MCF 10A (cell line): Measurements from ENCODE around the gene ZNF148. TPM values are rescaled to one million over a fixed set of nuclear protein-coding genes. Genes with fewer than 3 reads are reported as not detected.

ENCODE experiments used
- BruUV-seq: library from RNA; stranded (reverse); fragments of 400-500 nt; replicated peaks from 2 replicates; lab custom pipeline; 2021; lab: Mats Ljungman, UMichigan
- CTCF ChIA-PET: fragments of 300-600 bp; sonication (Branson Sonifier 250); formaldehyde crosslinking; extraction: SDS; loops from one replicate; lab custom pipeline; 2021; ENCODE audit warnings: antibody characterized with exemption, inconsistent platforms; lab: Yijun Ruan, JAX
- POLR2A ChIA-PET: fragments of 300-600, 350-650 bp; sonication (Branson Sonifier 250); formaldehyde crosslinking; extraction: SDS; loops from one replicate; lab custom pipeline; 2020; ENCODE audit warnings: antibody characterized with exemption, inconsistent platforms; lab: Yijun Ruan, JAX
- DNase-seq: peaks from one replicate; pipeline ENCODE4 v3.0.0-alpha.2; 2018; ENCODE audit not compliant: unreplicated experiment
- H3K27ac Mint-ChIP-seq: one replicate; pipeline ENCODE4 v1.8.0; 2022; ENCODE audit warnings: mild to moderate bottlenecking, low read depth, mixed read lengths; ENCODE audit not compliant: unreplicated experiment
- H3K27me3 Mint-ChIP-seq: one replicate; pipeline ENCODE4 v1.8.0; 2022; ENCODE audit warnings: mixed read lengths; ENCODE audit not compliant: insufficient read depth, unreplicated experiment
- H3K36me3 Mint-ChIP-seq: one replicate; pipeline ENCODE4 v1.8.0; 2022; ENCODE audit warnings: mild to moderate bottlenecking, moderate library complexity, mixed read lengths; ENCODE audit not compliant: insufficient read depth, unreplicated experiment
- H3K4me1 Mint-ChIP-seq: one replicate; pipeline ENCODE4 v1.8.0; 2022; ENCODE audit warnings: mixed read lengths; ENCODE audit not compliant: insufficient read depth, unreplicated experiment
- H3K4me3 Mint-ChIP-seq: one replicate; pipeline ENCODE4 v1.8.0; 2022; ENCODE audit warnings: mild to moderate bottlenecking, moderate library complexity, mixed read lengths; ENCODE audit not compliant: unreplicated experiment
- H3K9me3 Mint-ChIP-seq: one replicate; pipeline ENCODE4 v1.8.0; 2022; ENCODE audit warnings: mixed read lengths; ENCODE audit not compliant: unreplicated experiment
- intact Hi-C: fragments of 100-400 bp; cut with micrococcal nuclease; formaldehyde crosslinking; loops from 2 replicates; pipeline ENCODE4 v1.14.1; 2022
- total RNA-seq: library from RNA; stranded (reverse); gene quantifications from 2 replicates; pipeline ENCODE4 v1.2.3, GENCODE V29; 2022
- TF ChIP-seq, protein P1 (sequence below): fragments of 200-600 bp; IDR thresholded peaks from one replicate; pipeline ENCODE4 v1.8.0; 2022; ENCODE audit warnings: antibody characterized with exemption, mild to moderate bottlenecking; ENCODE audit not compliant: unreplicated experiment

The ZNF148 gene
- total RNA-seq, 1 experiment from 2014 or later = 35.2 TPM

DNA sequence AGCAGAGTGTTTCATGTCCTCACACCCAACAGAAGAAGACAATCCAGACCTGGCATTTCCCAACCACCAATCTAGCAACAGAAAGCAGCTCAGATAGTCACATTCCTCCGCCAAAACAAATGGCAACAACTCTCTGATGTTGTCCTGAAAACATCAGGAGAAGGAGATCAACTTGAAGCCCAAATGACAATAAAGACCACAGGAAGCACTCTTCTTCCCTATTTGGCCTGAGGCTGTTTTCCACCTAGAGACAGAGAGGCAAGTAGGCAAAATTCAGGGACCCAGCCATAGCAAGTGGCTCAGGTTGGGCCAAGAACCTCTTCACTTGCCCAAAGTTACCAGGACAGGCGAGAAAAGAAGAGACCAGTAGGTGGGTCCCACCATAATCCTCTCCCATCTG lies 35.0 kb downstream of the ZNF148 start:
- peaks cover 1% of the 10 kb centered on the region for H3K4me1 Mint-ChIP-seq
- no peak overlapping the region for H3K27ac Mint-ChIP-seq

GRCh38 chr3:125337506-125337905 lies 37.6 kb downstream of the ZNF148 start:
- no TSS peak for BruUV-seq
- TF ChIP-seq, protein P1, sequence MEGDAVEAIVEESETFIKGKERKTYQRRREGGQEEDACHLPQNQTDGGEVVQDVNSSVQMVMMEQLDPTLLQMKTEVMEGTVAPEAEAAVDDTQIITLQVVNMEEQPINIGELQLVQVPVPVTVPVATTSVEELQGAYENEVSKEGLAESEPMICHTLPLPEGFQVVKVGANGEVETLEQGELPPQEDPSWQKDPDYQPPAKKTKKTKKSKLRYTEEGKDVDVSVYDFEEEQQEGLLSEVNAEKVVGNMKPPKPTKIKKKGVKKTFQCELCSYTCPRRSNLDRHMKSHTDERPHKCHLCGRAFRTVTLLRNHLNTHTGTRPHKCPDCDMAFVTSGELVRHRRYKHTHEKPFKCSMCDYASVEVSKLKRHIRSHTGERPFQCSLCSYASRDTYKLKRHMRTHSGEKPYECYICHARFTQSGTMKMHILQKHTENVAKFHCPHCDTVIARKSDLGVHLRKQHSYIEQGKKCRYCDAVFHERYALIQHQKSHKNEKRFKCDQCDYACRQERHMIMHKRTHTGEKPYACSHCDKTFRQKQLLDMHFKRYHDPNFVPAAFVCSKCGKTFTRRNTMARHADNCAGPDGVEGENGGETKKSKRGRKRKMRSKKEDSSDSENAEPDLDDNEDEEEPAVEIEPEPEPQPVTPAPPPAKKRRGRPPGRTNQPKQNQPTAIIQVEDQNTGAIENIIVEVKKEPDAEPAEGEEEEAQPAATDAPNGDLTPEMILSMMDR = no peak
- no peak for DNase-seq
- H3K4me1 Mint-ChIP-seq = peaks cover 12% of the 10 kb centered on the region
- no peak overlapping the region for H3K4me3 Mint-ChIP-seq
- POLR2A ChIA-PET = no interaction called here
- peaks cover 6% of the 10 kb centered on the region for H3K9me3 Mint-ChIP-seq
- CTCF ChIA-PET = interaction anchor here (0.6 to 1.0 kb wide), 2 partner anchors 12 to 22 kb away, joined by 3 to 4 read pairs; no protein-coding TSS in a partner anchor
- peaks cover 6% of the 10 kb centered on the region for H3K36me3 Mint-ChIP-seq
- H3K27ac Mint-ChIP-seq = no peak overlapping the region
- intact Hi-C loops = no loop called here
- H3K27me3 Mint-ChIP-seq = no peaks in the 10 kb centered on the region

More for the DNA sequence above, 35.0 kb downstream of the ZNF148 start:
- no TSS peak for BruUV-seq
- CTCF ChIA-PET = no interaction called here
- intact Hi-C loops = no loop called here
- no peak for DNase-seq
- POLR2A ChIA-PET = interaction anchor here (1.0 kb wide), 1 partner anchor 37 kb away, joined by 4 read pairs; no protein-coding TSS in a partner anchor
- Mint-ChIP-seq H3K9me3 (peaks cover 9% of the 10 kb centered on the region), H3K27me3 (no peaks in the 10 kb centered on the region), H3K4me3 (no peak overlapping the region), H3K36me3 (no peaks in the 10 kb centered on the region)
- TF ChIP-seq, protein P1 = no peak

GRCh38 chr3:125334675-125335560 lies 40.2 kb downstream of the ZNF148 start:
- POLR2A ChIA-PET = interaction anchor here (1.0 kb wide), 1 partner anchor 11 kb away, joined by 3 read pairs; no protein-coding TSS in a partner anchor
- Mint-ChIP-seq H3K4me1 (peaks cover 12% of the 10 kb centered on the region), H3K4me3 (no peak overlapping the region), H3K36me3 (peaks cover 6% of the 10 kb centered on the region), H3K9me3 (peaks cover 6% of the 10 kb centered on the region), H3K27me3 (no peaks in the 10 kb centered on the region), H3K27ac (no peak overlapping the region)
- CTCF ChIA-PET = interaction anchor here (0.6 kb wide), 1 partner anchor 12 kb away, joined by 3 read pairs; no protein-coding TSS in a partner anchor
- intact Hi-C loops = no loop called here
- TF ChIP-seq, protein P1 = no peak
- no peak for DNase-seq
- no TSS peak for BruUV-seq

DNA sequence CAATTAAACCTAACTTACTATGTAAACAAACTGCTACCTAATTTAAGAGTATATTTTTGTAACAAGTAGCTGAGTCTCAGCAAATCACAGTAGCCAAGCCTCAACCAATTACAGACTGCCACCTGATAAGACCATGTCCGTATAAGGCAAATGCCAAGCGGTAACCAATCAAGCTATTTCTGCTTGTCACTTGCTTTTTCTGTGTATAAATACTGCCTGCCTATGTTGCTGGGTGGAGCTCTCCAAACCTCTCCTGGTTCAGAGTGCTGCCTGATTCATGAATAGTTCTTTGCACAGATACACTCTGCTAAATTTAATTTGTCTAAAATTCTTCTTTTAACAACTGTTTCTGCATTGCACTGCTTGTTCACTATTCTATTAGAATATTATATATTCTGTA lies 42.6 kb downstream of the ZNF148 start:
- H3K27me3 Mint-ChIP-seq = no peaks in the 10 kb centered on the region
- ChIA-PET POLR2A (interaction anchor here (1.0 to 1.4 kb wide), 2 partner anchors 8 to 280 kb away, joined by 3 to 5 read pairs; no protein-coding TSS in a partner anchor), CTCF (interaction anchor here (0.7 to 1.2 kb wide), 3 partner anchors 17 to 278 kb away, joined by 3 to 6 read pairs (median 3); no protein-coding TSS in a partner anchor)
- intact Hi-C loops = no loop called here
- DNase-seq = no peak
- peaks cover 16% of the 10 kb centered on the region for H3K36me3 Mint-ChIP-seq
- TF ChIP-seq, protein P1 = no peak
- no peak overlapping the region for H3K27ac Mint-ChIP-seq
- H3K4me1 Mint-ChIP-seq = peaks cover 12% of the 10 kb centered on the region
- no TSS peak for BruUV-seq
- peaks cover 6% of the 10 kb centered on the region for H3K9me3 Mint-ChIP-seq
- no peak overlapping the region for H3K4me3 Mint-ChIP-seq
